B cell (primary cell): ENCODE data around the gene INF2. TPM values are rescaled to one million over a fixed set of nuclear protein-coding genes. Genes with fewer than 3 reads are reported as not detected.

ENCODE experiments used
- ATAC-seq: fragments of 200-7000 bp; cut with Tn5 transposase; one replicate; pipeline ENCODE4 v1.10.0; 2021; ENCODE audit warnings: low read depth, mild to moderate bottlenecking, moderate number of reproducible peaks, moderate library complexity
- CTCF ChIA-PET: fragments of 350-600 bp; sonication (Branson Sonifier 250); formaldehyde crosslinking; loops from one replicate; lab custom pipeline; 2021; ENCODE audit warnings: antibody characterized with exemption, inconsistent platforms; lab: Charles Lee
- POLR2A ChIA-PET: fragments of 350-600 bp; sonication (Branson Sonifier 250); formaldehyde crosslinking; loops from one replicate; lab custom pipeline; 2021; ENCODE audit warnings: antibody characterized with exemption; lab: Charles Lee
- DNase-seq: peaks from one replicate; pipeline ENCODE4 v3.0.0; 2013
- H2AFZ ChIP-seq: 2 replicates; pipeline ENCODE4 v1.6.1; 2012; ENCODE audit warnings: mild to moderate bottlenecking, low read depth, low read length; ENCODE audit not compliant: insufficient read depth, poor library complexity, severe bottlenecking
- H3K27ac ChIP-seq, 2 donors: 1 replicate in 1 of 2; 2 replicates in 1 of 2; pipeline ENCODE4 v1.5.1; 2012 to 2013; ENCODE audit warnings: low read length in 2 of 2, mild to moderate bottlenecking in 2 of 2, moderate library complexity in 1 of 2
- H3K27me3 ChIP-seq, 4 experiments: fragments of 200-600 bp in 1 of 4; sonication (generic) in 1 of 4; replicated peaks in 1 of 4; 1 replicate in 2 of 4; 2 replicates in 2 of 4; pipeline versions ENCODE4 v1.6.1 to v1.7.0; 2013 to 2016; ENCODE audit warnings: low read length in 3 of 4, mild to moderate bottlenecking in 2 of 4, mixed read lengths in 1 of 4, moderate library complexity in 1 of 4; ENCODE audit not compliant: insufficient read depth in 4 of 4, control insufficient read depth in 3 of 4; ENCODE audit errors: control extremely low read depth in 1 of 4
- H3K36me3 ChIP-seq, 2 experiments: replicated peaks in 1 of 2; 1 replicate in 1 of 2; 2 replicates in 1 of 2; pipeline versions ENCODE4 v1.6.1 to v1.7.1; 2013; ENCODE audit warnings: low read length in 1 of 2; ENCODE audit not compliant: insufficient read depth in 2 of 2, control insufficient read depth in 1 of 2; ENCODE audit errors: control extremely low read depth in 1 of 2, extremely low read depth in 1 of 2
- H3K4me1 ChIP-seq, 2 donors: fragments of 200-600 bp in 1 of 2; sonication (generic) in 1 of 2; 1 replicate in 1 of 2; 2 replicates in 1 of 2; pipeline versions ENCODE4 v1.5.1 to v1.6.1; 2013 to 2017; ENCODE audit warnings: low read length in 2 of 2; ENCODE audit not compliant: control insufficient read depth in 2 of 2, insufficient read depth in 2 of 2
- H3K4me2 ChIP-seq: replicated peaks from 2 replicates; pipeline ENCODE3; 2012; ENCODE audit warnings: mild to moderate bottlenecking, low read depth, low read length; ENCODE audit not compliant: poor library complexity, severe bottlenecking
- H3K4me3 ChIP-seq, 5 experiments: fragments of 200-600 bp in 1 of 5; sonication (generic) in 1 of 5; 1 replicate in 3 of 5; 2 replicates in 2 of 5; pipeline versions ENCODE4 v1.5.1 to v1.7.0; 2011 to 2016; ENCODE audit warnings: low read length in 4 of 5, mild to moderate bottlenecking in 4 of 5, low read depth in 2 of 5, control low read depth in 1 of 5, moderate library complexity in 1 of 5; ENCODE audit not compliant: insufficient read depth in 1 of 5; ENCODE audit errors: control extremely low read depth in 1 of 5, extremely low read depth in 1 of 5
- H3K79me2 ChIP-seq: fragments of 200-600 bp; sonication (generic); one replicate; pipeline ENCODE4 v1.6.0; 2016; ENCODE audit warnings: low read length; ENCODE audit not compliant: control insufficient read depth, insufficient read depth
- H3K9ac ChIP-seq: fragments of 200-600 bp; sonication (generic); 2 replicates; pipeline ENCODE4 v1.6.1; 2017; ENCODE audit warnings: mild to moderate bottlenecking, low read length, moderate library complexity
- H3K9me3 ChIP-seq, 3 donors: one replicate each; pipeline versions ENCODE4 v1.6.1 to v1.7.1; 2013; ENCODE audit warnings: low read length in 2 of 3; ENCODE audit not compliant: control insufficient read depth in 2 of 3, insufficient read depth in 1 of 3; ENCODE audit errors: control extremely low read depth in 1 of 3
- H4K20me1 ChIP-seq: 2 replicates; pipeline ENCODE4 v1.6.0; 2012; ENCODE audit warnings: mild to moderate bottlenecking, low read length; ENCODE audit not compliant: insufficient read depth, control insufficient read depth, poor library complexity, severe bottlenecking
- H3K27ac Mint-ChIP-seq: one replicate; pipeline ENCODE4 v1.8.0; 2021; ENCODE audit warnings: mixed read lengths
- H3K27me3 Mint-ChIP-seq: one replicate; pipeline ENCODE4 v1.8.0; 2021; ENCODE audit warnings: mixed read lengths
- H3K4me1 Mint-ChIP-seq: one replicate; pipeline ENCODE4 v1.8.0; 2021; ENCODE audit warnings: mixed read lengths
- H3K4me3 Mint-ChIP-seq: one replicate; pipeline ENCODE4 v1.8.0; 2021; ENCODE audit warnings: mixed read lengths
- H3K9me3 Mint-ChIP-seq: one replicate; pipeline ENCODE4 v1.8.0; 2022; ENCODE audit warnings: mixed read lengths; ENCODE audit not compliant: insufficient read depth
- EZH2 ChIP-seq: IDR thresholded peaks from 2 replicates; pipeline ENCODE4 v1.6.1; 2012; ENCODE audit warnings: borderline replicate concordance, low read depth, mild to moderate bottlenecking, moderate library complexity, low read length; ENCODE audit not compliant: insufficient read depth, poor library complexity, severe bottlenecking
- WGBS: methylation state at CpG from one replicate; pipeline ENCODE4 v1.1.5; 2013; ENCODE audit warnings: missing lambda C conversion rate; ENCODE audit not compliant: insufficient coverage; 5-methylcytosine and 5-hydroxymethylcytosine counted together
- intact Hi-C: fragments of 100-400 bp; cut with micrococcal nuclease; formaldehyde crosslinking; loops from one replicate; pipeline ENCODE4 v1.10.0; 2022
- polyA plus RNA-seq: library from polyadenylated mRNA; depleted of rRNA; stranded (reverse); fragments of >200 nt; gene quantifications from 2 replicates; pipeline ENCODE4 v1.2.3, GENCODE V29; 2012
- total RNA-seq, 2 donors: library from RNA; stranded (reverse); fragments of 120-200 nt in 1 of 2; gene quantifications; 1 replicate in 1 of 2; 2 replicates in 1 of 2; pipeline versions ENCODE4 v1.2.3 to v1.2.4, GENCODE V29; 2013 to 2022
- TF ChIP-seq, protein P1 (sequence below): fragments of 200-600 bp; IDR thresholded peaks from one replicate; pipeline ENCODE4 v1.8.0; 2022; ENCODE audit warnings: antibody characterized with exemption, mild to moderate bottlenecking

Gene INF2
- total and polyA plus RNA-seq, 2 donors (not counting 1 experiment from before 2014, with no cell fraction given) = 90.2 to 100 TPM

DNA sequence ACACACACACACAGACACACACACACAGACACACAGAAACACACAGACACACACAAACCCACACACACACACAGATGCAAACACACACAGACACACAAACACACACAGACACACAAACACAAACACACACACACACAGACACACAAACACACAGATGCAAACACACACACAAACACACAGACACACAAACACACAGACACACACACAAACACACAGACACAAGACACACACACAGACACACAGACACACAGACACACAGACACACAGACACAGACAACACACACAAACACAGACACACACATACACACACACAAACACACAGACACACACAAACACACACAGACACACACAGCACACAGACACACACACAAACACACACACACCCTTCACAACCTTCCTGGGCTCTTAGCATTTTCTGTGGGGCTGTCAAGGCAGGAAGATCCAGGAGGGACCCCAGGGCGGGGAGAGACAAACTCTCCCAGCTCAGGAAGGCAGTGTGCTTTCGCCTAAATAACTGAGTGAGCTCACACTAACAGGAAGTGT is 24.2 kb upstream of the INF2 start:
- H4K20me1 ChIP-seq = no peaks in the 10 kb centered on the region
- peak overlapping the region; percentile 62 for H3K4me2 ChIP-seq
- ATAC-seq (no peak), DNase-seq (no peak)
- TF ChIP-seq, protein P1, sequence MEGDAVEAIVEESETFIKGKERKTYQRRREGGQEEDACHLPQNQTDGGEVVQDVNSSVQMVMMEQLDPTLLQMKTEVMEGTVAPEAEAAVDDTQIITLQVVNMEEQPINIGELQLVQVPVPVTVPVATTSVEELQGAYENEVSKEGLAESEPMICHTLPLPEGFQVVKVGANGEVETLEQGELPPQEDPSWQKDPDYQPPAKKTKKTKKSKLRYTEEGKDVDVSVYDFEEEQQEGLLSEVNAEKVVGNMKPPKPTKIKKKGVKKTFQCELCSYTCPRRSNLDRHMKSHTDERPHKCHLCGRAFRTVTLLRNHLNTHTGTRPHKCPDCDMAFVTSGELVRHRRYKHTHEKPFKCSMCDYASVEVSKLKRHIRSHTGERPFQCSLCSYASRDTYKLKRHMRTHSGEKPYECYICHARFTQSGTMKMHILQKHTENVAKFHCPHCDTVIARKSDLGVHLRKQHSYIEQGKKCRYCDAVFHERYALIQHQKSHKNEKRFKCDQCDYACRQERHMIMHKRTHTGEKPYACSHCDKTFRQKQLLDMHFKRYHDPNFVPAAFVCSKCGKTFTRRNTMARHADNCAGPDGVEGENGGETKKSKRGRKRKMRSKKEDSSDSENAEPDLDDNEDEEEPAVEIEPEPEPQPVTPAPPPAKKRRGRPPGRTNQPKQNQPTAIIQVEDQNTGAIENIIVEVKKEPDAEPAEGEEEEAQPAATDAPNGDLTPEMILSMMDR = no peak
- TF ChIP-seq EZH2 = no peak
- H3K27ac ChIP-seq = peak overlapping the region; percentile 52 to 65
- H3K27ac Mint-ChIP-seq = peak overlapping the region; percentile 89
- H2AFZ ChIP-seq = peak overlapping the region; percentile 76
- no peaks in the 10 kb centered on the region for H3K27me3 Mint-ChIP-seq
- 0% methylated on average over 1 of the region's 2 CpGs for WGBS
- CTCF ChIA-PET = interaction anchor here (0.9 to 4.5 kb wide), 7 partner anchors 8 to 86 kb away, joined by 3 to 64 read pairs (median 4); no protein-coding TSS in a partner anchor
- H3K4me3 Mint-ChIP-seq = peak overlapping the region; percentile 73
- intact Hi-C loops = loop anchor here (1.0 to 2.0 kb wide), 3 partner anchors 12 to 43 kb away; no protein-coding TSS in a partner anchor
- no peaks in the 10 kb centered on the region for H3K36me3 ChIP-seq
- H3K4me1 Mint-ChIP-seq = peaks cover 52% of the 10 kb centered on the region
- POLR2A ChIA-PET = interaction anchor here (1.0 to 1.7 kb wide), 3 partner anchors 7 to 16 kb away, joined by 5 to 17 read pairs (median 7); no protein-coding TSS in a partner anchor
- peak overlapping the region; percentile 3 for H3K9ac ChIP-seq
- peak overlapping the region in 2 of 5 experiments; percentile 5 to 15 for H3K4me3 ChIP-seq
- peaks cover 45 to 56% of the 10 kb centered on the region in 2 donors for H3K4me1 ChIP-seq
- no peaks in the 10 kb centered on the region for H3K9me3 Mint-ChIP-seq
- H3K9me3 ChIP-seq = peaks cover 0 to 13% (median 0%) of the 10 kb centered on the region in 3 donors
- no peaks in the 10 kb centered on the region for H3K27me3 ChIP-seq
- H3K79me2 ChIP-seq = no peaks in the 10 kb centered on the region
